ENCODE results near the gene NAP1L4. TPM values are rescaled to one million over a fixed set of nuclear protein-coding genes. Genes with fewer than 3 reads are reported as not detected.
A peak's percentile ranks its signal among the peaks of the same experiment; 100 is the strongest.

Gene NAP1L4
- total RNA-seq, 1 donor: 72.0 TPM

- TF ChIP-seq CTCF (IDR thresholded peaks at IDR 0.05; ENCODE audit: extremely low read depth, low read depth, low read length): no peak
- peak overlapping the region; percentile 86 for H3K4me3 ChIP-seq (ENCODE audit: insufficient read depth, low read length)
- peak; percentile 98 for DNase-seq (ENCODE audit: insufficient read length, low spot score, missing footprints)
- peak overlapping the region; percentile 76 for H3K27ac ChIP-seq (ENCODE audit: low read depth, low read length)
- no peaks in the 10 kb centered on the region for H3K27me3 ChIP-seq (ENCODE audit: insufficient read depth, low read length)
- H3K79me2 ChIP-seq (ENCODE audit: insufficient read depth, low read length): peaks cover 28% of the 10 kb centered on the region
- H3K36me3 ChIP-seq (ENCODE audit: insufficient read depth, low read length): no peaks in the 10 kb centered on the region
- H3K9me3 ChIP-seq (ENCODE audit: low read depth, low read length): no peaks in the 10 kb centered on the region
- peaks cover 27% of the 10 kb centered on the region for H3K4me1 ChIP-seq (ENCODE audit: insufficient read depth, low read length)
- peak overlapping the region; percentile 80 for H2AFZ ChIP-seq (ENCODE audit: low read length)
- H3K4me2 ChIP-seq (ENCODE audit: insufficient read depth, low read length): peak overlapping the region; percentile 89
- H4K20me1 ChIP-seq (ENCODE audit: insufficient read depth, low read length): peaks cover 9% of the 10 kb centered on the region
Measured at GRCh38 chr11:2929950-2930703, 62.0 kb downstream of the NAP1L4 start.

DNA sequence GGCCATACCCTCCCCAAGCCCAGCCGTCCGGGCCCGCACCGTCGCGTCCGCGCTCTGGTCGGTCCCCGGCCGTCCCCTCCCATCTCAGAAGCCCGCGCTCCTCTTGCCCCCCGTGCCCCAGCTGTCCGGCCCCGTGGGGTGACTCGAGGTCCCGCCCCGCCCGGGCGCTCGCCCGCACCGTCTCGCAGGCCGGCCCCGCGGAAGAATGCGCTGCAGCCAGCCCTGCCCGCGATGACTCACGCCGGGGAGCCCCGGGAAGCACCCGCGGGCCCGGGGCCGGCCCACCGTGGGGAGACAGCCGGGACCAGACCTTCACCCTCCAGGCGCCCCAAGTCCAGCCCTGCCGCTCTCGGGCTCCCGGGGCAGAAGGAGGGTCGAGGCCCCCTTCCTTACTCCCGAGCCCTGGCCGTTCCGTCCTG is 62.6 kb downstream of the NAP1L4 start:
- H3K27me3 ChIP-seq (ENCODE audit: insufficient read depth, low read length): no peaks in the 10 kb centered on the region
- peaks cover 28% of the 10 kb centered on the region for H3K79me2 ChIP-seq (ENCODE audit: insufficient read depth, low read length)
- H3K4me2 ChIP-seq (ENCODE audit: insufficient read depth, low read length): peak overlapping the region; percentile 89
- H4K20me1 ChIP-seq (ENCODE audit: insufficient read depth, low read length): peaks cover 9% of the 10 kb centered on the region
- H3K4me1 ChIP-seq (ENCODE audit: insufficient read depth, low read length): peaks cover 27% of the 10 kb centered on the region
- TF ChIP-seq CTCF (IDR thresholded peaks at IDR 0.05; ENCODE audit: extremely low read depth, low read depth, low read length): no peak
- peak overlapping the region; percentile 80 for H2AFZ ChIP-seq (ENCODE audit: low read length)
- no peaks in the 10 kb centered on the region for H3K36me3 ChIP-seq (ENCODE audit: insufficient read depth, low read length)
- peak; percentile 100 for DNase-seq (ENCODE audit: insufficient read length, low spot score, missing footprints)
- no peaks in the 10 kb centered on the region for H3K9me3 ChIP-seq (ENCODE audit: low read depth, low read length)
- H3K27ac ChIP-seq (ENCODE audit: low read depth, low read length): peak overlapping the region; percentile 76
- peak overlapping the region; percentile 86 for H3K4me3 ChIP-seq (ENCODE audit: insufficient read depth, low read length)

DNA sequence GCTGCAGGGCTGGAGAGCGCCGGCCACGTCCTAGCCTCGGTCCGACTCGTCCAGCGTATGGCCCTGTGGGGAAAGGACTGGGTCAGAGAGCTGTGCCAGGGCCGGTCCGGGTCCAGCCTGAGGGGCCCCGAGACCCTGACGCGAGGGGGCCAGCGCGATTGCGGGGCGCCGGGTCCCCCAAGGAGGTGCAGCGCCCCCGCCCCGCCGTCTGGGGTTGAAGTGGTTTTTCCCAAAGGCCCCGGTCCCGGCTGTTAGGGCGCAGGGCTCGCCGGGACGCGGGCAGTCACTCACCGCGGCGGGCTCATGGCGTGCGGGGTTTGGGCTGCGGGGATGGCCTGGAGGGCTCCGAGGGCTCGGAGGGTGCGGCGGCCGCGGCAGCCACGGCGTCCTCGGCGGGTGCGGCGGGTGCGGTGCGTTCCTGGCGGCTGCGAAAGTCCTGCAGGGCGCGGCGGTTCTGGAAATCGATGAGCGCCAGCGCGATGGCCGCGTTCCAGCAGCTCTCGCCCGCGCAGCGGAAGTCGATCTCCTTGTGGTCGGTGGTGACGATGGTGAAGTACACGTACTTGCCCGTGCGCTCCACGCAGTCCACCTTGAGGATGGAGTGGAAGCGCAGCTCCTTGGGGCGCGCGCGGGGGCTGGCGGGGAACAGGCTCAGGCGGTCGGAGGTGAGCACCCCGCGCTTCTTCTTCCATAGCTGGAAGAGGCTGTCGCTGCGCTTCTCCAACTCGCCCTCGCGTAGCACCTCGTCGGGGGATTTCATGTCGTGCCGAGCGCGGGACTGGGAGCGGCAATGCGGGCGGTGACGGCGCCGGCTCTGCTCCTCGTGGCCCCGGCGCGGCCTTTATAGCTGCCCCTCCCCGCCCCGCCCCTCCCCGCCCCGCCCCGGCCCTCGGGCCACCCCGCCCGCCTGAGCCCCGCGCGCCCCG is 63.3 kb downstream of the NAP1L4 start, which contains the start of gene PHLDA2:
Gene PHLDA2 (minus strand): TSS at position 816 of the 926 bp plus-strand sequence. CDS start 56 bp downstream, at position 760.
- Histone ChIP-seq H4K20me1 (ENCODE audit: insufficient read depth, low read length) (peaks cover 9% of the 10 kb centered on the region), H3K9me3 (ENCODE audit: low read depth, low read length) (no peaks in the 10 kb centered on the region), H3K4me3 (ENCODE audit: insufficient read depth, low read length) (peak within 1 kb of the TSS; percentile 86), H3K4me1 (ENCODE audit: insufficient read depth, low read length) (peaks cover 27% of the 10 kb centered on the region), H3K36me3 (ENCODE audit: insufficient read depth, low read length) (no peaks in the 10 kb centered on the region), H2AFZ (ENCODE audit: low read length) (peak within 1 kb of the TSS; percentile 80), H3K27ac (ENCODE audit: low read depth, low read length) (peak within 1 kb of the TSS; percentile 76), H3K79me2 (ENCODE audit: insufficient read depth, low read length) (peaks cover 28% of the 10 kb centered on the region), H3K4me2 (ENCODE audit: insufficient read depth, low read length) (peak within 1 kb of the TSS; percentile 89), H3K27me3 (ENCODE audit: insufficient read depth, low read length) (no peaks in the 10 kb centered on the region)
- DNase-seq (ENCODE audit: insufficient read length, low spot score, missing footprints): peak; percentile 97
- TF ChIP-seq CTCF (IDR thresholded peaks at IDR 0.05; ENCODE audit: extremely low read depth, low read depth, low read length): no peak

Data from osteoblast (primary cell).